Stimulated activated CD4-positive, alpha-beta T cell treated with anti-CD3 and anti-CD28 coated beads, TNF-alpha, amount 100 ng/mL, for 4 hours (primary cell): Measurements from ENCODE around the gene IL1RAPL1.

Experiments
- DNase-seq, 3 experiments: peaks; one replicate each; pipeline ENCODE4 v3.0.0-alpha.2; 2020; ENCODE audit warnings: low read depth in 3 of 3

The IL1RAPL1 gene

GRCh38 chrX:29531336-29531735, 944.1 kb downstream of the IL1RAPL1 start:
- no peak for DNase-seq

GRCh38 chrX:29535212-29536162, 948.2 kb downstream of the IL1RAPL1 start:
- no peak for DNase-seq

GRCh38 chrX:29541038-29541437, 953.8 kb downstream of the IL1RAPL1 start:
- no peak for DNase-seq

GRCh38 chrX:29542152-29542551, 954.9 kb downstream of the IL1RAPL1 start:
- no peak for DNase-seq

GRCh38 chrX:29545878-29546277, 958.6 kb downstream of the IL1RAPL1 start:
- DNase-seq: no peak

GRCh38 chrX:29547877-29548276, 960.6 kb downstream of the IL1RAPL1 start:
- DNase-seq: no peak

- no peak for DNase-seq
Measured at GRCh38 chrX:29553542-29553941, 966.3 kb downstream of the IL1RAPL1 start.

- no peak for DNase-seq
Measured at GRCh38 chrX:29555465-29556091, 968.3 kb downstream of the IL1RAPL1 start.

- DNase-seq: no peak
Measured at GRCh38 chrX:29560065-29560464, 972.8 kb downstream of the IL1RAPL1 start.

GRCh38 chrX:29561417-29561816, 974.2 kb downstream of the IL1RAPL1 start:
- DNase-seq: no peak

GRCh38 chrX:29580560-29580959, 993.3 kb downstream of the IL1RAPL1 start:
- no peak for DNase-seq

GRCh38 chrX:29581223-29581622, 994.0 kb downstream of the IL1RAPL1 start:
- DNase-seq: no peak

- no peak for DNase-seq
Measured at GRCh38 chrX:29587107-29587506, 999.9 kb downstream of the IL1RAPL1 start.

GRCh38 chrX:29590921-29591320, 1003.7 kb downstream of the IL1RAPL1 start:
- DNase-seq: no peak

GRCh38 chrX:29604381-29604780, 1017.1 kb downstream of the IL1RAPL1 start:
- no peak for DNase-seq

- DNase-seq: no peak
Measured at GRCh38 chrX:29617276-29617675, 1030.0 kb downstream of the IL1RAPL1 start.

GRCh38 chrX:29617725-29618124, 1030.5 kb downstream of the IL1RAPL1 start:
- DNase-seq: no peak

- no peak for DNase-seq
Measured at GRCh38 chrX:29627833-29628232, 1040.6 kb downstream of the IL1RAPL1 start.

- no peak for DNase-seq
Measured at GRCh38 chrX:29634516-29634915, 1047.3 kb downstream of the IL1RAPL1 start.

GRCh38 chrX:29636331-29636730, 1049.1 kb downstream of the IL1RAPL1 start:
- no peak for DNase-seq

- no peak for DNase-seq
Measured at GRCh38 chrX:29640106-29640505, 1052.9 kb downstream of the IL1RAPL1 start.

GRCh38 chrX:29641461-29641860, 1054.2 kb downstream of the IL1RAPL1 start:
- DNase-seq: no peak

- DNase-seq: no peak
Measured at GRCh38 chrX:29643181-29643580, 1055.9 kb downstream of the IL1RAPL1 start.
